SK-N-SH (cell line): ENCODE measurements around the gene IGSF9B.

Source experiments
- CTCF ChIP-seq: fragments of 200-600 bp; sonication (generic); IDR thresholded peaks from 2 replicates; pipeline ENCODE4 v1.6.1; 2017; ENCODE audit warnings: antibody characterized with exemption, mild to moderate bottlenecking, moderate library complexity
- JUND ChIP-seq: IDR thresholded peaks from 2 replicates; pipeline ENCODE4 v1.4.0; 2012
- RCOR1 ChIP-seq: fragments of 150-350 bp; IDR thresholded peaks from 2 replicates; pipeline ENCODE4 v1.6.1; 2017; ENCODE audit warnings: antibody characterized with exemption, low read length

DNA sequence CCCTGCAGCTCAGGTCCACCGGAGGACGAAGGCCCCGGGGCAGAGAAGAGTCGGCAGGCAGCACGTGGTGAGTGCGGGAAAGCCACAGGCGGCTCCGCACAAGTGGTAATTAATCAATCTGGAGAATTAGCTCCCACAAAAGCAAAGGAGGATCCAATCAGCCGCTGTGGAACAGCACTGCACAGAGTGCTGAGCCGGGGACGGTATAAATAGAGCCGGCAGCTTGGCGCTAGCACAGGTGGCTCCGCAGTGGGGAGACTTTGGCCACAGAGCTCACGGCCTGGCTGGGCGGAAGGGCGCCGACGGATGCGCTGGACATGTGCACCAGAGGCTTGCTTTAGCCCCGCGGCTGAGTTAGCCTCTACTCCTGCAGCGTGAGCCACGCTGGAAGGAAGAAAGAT, 48.9 kb downstream of the IGSF9B start:
- TF ChIP-seq CTCF (no peak), JUND (no peak), RCOR1 (no peak)
